CD4-positive, alpha-beta memory T cell (primary cell): ENCODE measurements around the gene MACROD2. TPM values are rescaled to one million over a fixed set of nuclear protein-coding genes. Genes with fewer than 3 reads are reported as not detected.
A peak's percentile ranks its signal among the peaks of the same experiment; 100 is the strongest.

Experiments
- CTCF ChIA-PET: fragments of 350-600 bp; sonication (Branson Sonifier 250); formaldehyde crosslinking; loops from one replicate; lab custom pipeline; 2021; ENCODE audit warnings: inconsistent platforms; ENCODE audit not compliant: partially characterized antibody; lab: Charles Lee
- POLR2A ChIA-PET: fragments of 350-600 bp; sonication (Branson Sonifier 250); formaldehyde crosslinking; loops from one replicate; lab custom pipeline; 2021; ENCODE audit not compliant: partially characterized antibody; lab: Charles Lee
- DNase-seq, 5 donors: peaks; one replicate each; pipeline versions ENCODE4 v3.0.0 to v3.0.0-alpha.2; 2020 to 2022; ENCODE audit warnings: mixed read lengths in 1 of 5
- H3K27ac ChIP-seq: one replicate; pipeline ENCODE4 v1.7.0; 2013; ENCODE audit warnings: low read depth, low read length
- H3K27me3 ChIP-seq: 2 replicates; pipeline ENCODE4 v1.7.0; 2013; ENCODE audit warnings: mild to moderate bottlenecking, low read length, moderate library complexity; ENCODE audit not compliant: insufficient read depth
- H3K36me3 ChIP-seq: 2 replicates; pipeline ENCODE4 v1.7.0; 2013; ENCODE audit warnings: mild to moderate bottlenecking, low read length, moderate library complexity; ENCODE audit not compliant: insufficient read depth
- H3K4me1 ChIP-seq: 2 replicates; pipeline ENCODE4 v1.7.0; 2013; ENCODE audit warnings: mild to moderate bottlenecking, low read length, moderate library complexity; ENCODE audit not compliant: insufficient read depth
- H3K4me3 ChIP-seq, 2 donors: one replicate each; pipeline ENCODE4 v1.7.0; 2013; ENCODE audit warnings: low read length in 2 of 2, mild to moderate bottlenecking in 1 of 2
- H3K9me3 ChIP-seq, 2 donors: one replicate each; pipeline ENCODE4 v1.7.0; 2013; ENCODE audit warnings: low read length in 2 of 2, control low read depth in 1 of 2; ENCODE audit not compliant: control insufficient read depth in 1 of 2
- H3K27ac Mint-ChIP-seq, 7 donors: one replicate each; pipeline ENCODE4 v1.8.0; 2020 to 2021; ENCODE audit warnings: mixed read lengths in 7 of 7, mild to moderate bottlenecking in 6 of 7, inconsistent platforms in 3 of 7, moderate library complexity in 3 of 7
- H3K27me3 Mint-ChIP-seq, 2 donors: one replicate each; pipeline ENCODE4 v1.8.0; 2020 to 2021; ENCODE audit warnings: mixed read lengths in 2 of 2
- H3K36me3 Mint-ChIP-seq, 2 donors: one replicate each; pipeline ENCODE4 v1.8.0; 2020 to 2021; ENCODE audit warnings: mixed read lengths in 2 of 2, inconsistent platforms in 1 of 2, mild to moderate bottlenecking in 1 of 2
- H3K4me1 Mint-ChIP-seq, 4 donors: one replicate each; pipeline ENCODE4 v1.8.0; 2020 to 2021; ENCODE audit warnings: mixed read lengths in 4 of 4, mild to moderate bottlenecking in 1 of 4
- H3K4me3 Mint-ChIP-seq, 8 donors: one replicate each; pipeline ENCODE4 v1.8.0; 2020 to 2021; ENCODE audit warnings: mixed read lengths in 8 of 8, mild to moderate bottlenecking in 7 of 8, moderate library complexity in 6 of 8, inconsistent platforms in 3 of 8
- H3K9me3 Mint-ChIP-seq, 8 donors: one replicate each; pipeline ENCODE4 v1.8.0; 2020 to 2021; ENCODE audit warnings: mixed read lengths in 8 of 8, mild to moderate bottlenecking in 5 of 8, inconsistent platforms in 3 of 8, moderate library complexity in 1 of 8
- intact Hi-C: fragments of 100-400 bp; cut with micrococcal nuclease; formaldehyde crosslinking; loops from one replicate; pipeline ENCODE4 v1.15.1; 2023
- polyA plus RNA-seq, 2 donors: library from polyadenylated mRNA; unstranded; fragments of 300-500 nt; fragmentation: Illumina TruSeq; gene quantifications; one replicate each; pipeline ENCODE4 v1.2.3, GENCODE V29; 2021
- total RNA-seq, 2 experiments: library from RNA; stranded (reverse); gene quantifications; one replicate each; pipeline ENCODE4 v1.2.3, GENCODE V29; 2021

MACROD2 gene
- total and polyA plus RNA-seq, 4 experiments from 2014 or later, result not detected

- no peak overlapping the region for H3K27ac ChIP-seq
- ChIA-PET CTCF (no interaction called here), POLR2A (no interaction called here)
- intact Hi-C loops, result no loop called here
- Mint-ChIP-seq H3K27ac (no peak overlapping the region), H3K27me3 (no peaks in the 10 kb centered on the region), H3K36me3 (no peaks in the 10 kb centered on the region), H3K4me3 (no peak overlapping the region), H3K9me3 (peaks cover 2 to 26% (median 6%) of the 10 kb centered on the region in 8 donors), H3K4me1 (no peaks in the 10 kb centered on the region)
- no peaks in the 10 kb centered on the region for H3K9me3 ChIP-seq
- no peak overlapping the region for H3K4me3 ChIP-seq
- no peaks in the 10 kb centered on the region for H3K36me3 ChIP-seq
- no peaks in the 10 kb centered on the region for H3K4me1 ChIP-seq
- no peaks in the 10 kb centered on the region for H3K27me3 ChIP-seq
- no peak for DNase-seq
Measured at GRCh38 chr20:15176929-15177328, 1181.6 kb downstream of the MACROD2 start.

DNA sequence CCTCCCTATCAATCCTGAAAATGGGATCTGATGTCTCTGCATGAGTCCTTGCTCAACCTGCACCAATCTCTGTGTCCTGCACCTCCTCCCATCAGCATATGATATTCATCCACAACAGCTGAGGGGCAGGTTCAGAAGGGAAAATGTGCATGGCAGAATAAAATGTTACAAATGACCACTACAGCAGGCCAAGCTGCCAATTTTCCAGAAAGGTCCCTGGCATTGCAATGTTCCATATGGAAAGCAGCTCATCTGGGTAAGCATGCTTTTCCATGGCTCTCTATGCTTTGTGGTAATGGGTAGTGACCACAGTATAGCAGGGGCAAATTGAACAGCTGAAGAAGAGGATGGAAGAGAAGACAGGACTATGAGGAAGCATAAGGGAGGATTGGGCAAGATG lies 1183.3 kb downstream of the MACROD2 start:
- Mint-ChIP-seq H3K27me3 (no peaks in the 10 kb centered on the region), H3K4me3 (no peak overlapping the region), H3K4me1 (no peaks in the 10 kb centered on the region), H3K27ac (no peak overlapping the region), H3K9me3 (peaks cover 2 to 28% (median 9%) of the 10 kb centered on the region in 8 donors), H3K36me3 (no peaks in the 10 kb centered on the region)
- Histone ChIP-seq H3K4me1 (no peaks in the 10 kb centered on the region), H3K27ac (no peak overlapping the region), H3K27me3 (no peaks in the 10 kb centered on the region), H3K9me3 (no peaks in the 10 kb centered on the region), H3K36me3 (no peaks in the 10 kb centered on the region), H3K4me3 (no peak overlapping the region)
- ChIA-PET POLR2A (no interaction called here), CTCF (no interaction called here)
- no peak for DNase-seq
- intact Hi-C loops, result no loop called here

- no peaks in the 10 kb centered on the region for H3K36me3 ChIP-seq
- CTCF ChIA-PET, result no interaction called here
- H3K27ac ChIP-seq, result no peak overlapping the region
- no peaks in the 10 kb centered on the region for H3K36me3 Mint-ChIP-seq
- peaks cover 2 to 28% (median 9%) of the 10 kb centered on the region in 8 donors for H3K9me3 Mint-ChIP-seq
- peak overlapping the region in 1 of 8 donors; percentile 24 for H3K4me3 Mint-ChIP-seq
- no peaks in the 10 kb centered on the region for H3K27me3 ChIP-seq
- H3K4me1 Mint-ChIP-seq, result no peaks in the 10 kb centered on the region
- intact Hi-C loops, result no loop called here
- H3K4me3 ChIP-seq, result no peak overlapping the region
- POLR2A ChIA-PET, result no interaction called here
- no peak overlapping the region for H3K27ac Mint-ChIP-seq
- H3K4me1 ChIP-seq, result no peaks in the 10 kb centered on the region
- DNase-seq, result no peak
- H3K9me3 ChIP-seq, result peaks cover 0 to 3% of the 10 kb centered on the region in 2 donors
- H3K27me3 Mint-ChIP-seq, result no peaks in the 10 kb centered on the region
Measured at GRCh38 chr20:15179381-15179780, 1184.1 kb downstream of the MACROD2 start.

GRCh38 chr20:15179781-15180180 lies 1184.5 kb downstream of the MACROD2 start:
- H3K4me1 Mint-ChIP-seq, result no peaks in the 10 kb centered on the region
- H3K27ac Mint-ChIP-seq, result no peak overlapping the region
- Histone ChIP-seq H3K4me1 (no peaks in the 10 kb centered on the region), H3K4me3 (no peak overlapping the region), H3K9me3 (peaks cover 0 to 6% of the 10 kb centered on the region in 2 donors), H3K27me3 (no peaks in the 10 kb centered on the region), H3K36me3 (no peaks in the 10 kb centered on the region), H3K27ac (no peak overlapping the region)
- DNase-seq, result no peak
- no peak overlapping the region for H3K4me3 Mint-ChIP-seq
- ChIA-PET CTCF (no interaction called here), POLR2A (no interaction called here)
- H3K9me3 Mint-ChIP-seq, result peaks cover 2 to 30% (median 9%) of the 10 kb centered on the region in 8 donors
- intact Hi-C loops, result no loop called here
- no peaks in the 10 kb centered on the region for H3K36me3 Mint-ChIP-seq
- no peaks in the 10 kb centered on the region for H3K27me3 Mint-ChIP-seq

DNA sequence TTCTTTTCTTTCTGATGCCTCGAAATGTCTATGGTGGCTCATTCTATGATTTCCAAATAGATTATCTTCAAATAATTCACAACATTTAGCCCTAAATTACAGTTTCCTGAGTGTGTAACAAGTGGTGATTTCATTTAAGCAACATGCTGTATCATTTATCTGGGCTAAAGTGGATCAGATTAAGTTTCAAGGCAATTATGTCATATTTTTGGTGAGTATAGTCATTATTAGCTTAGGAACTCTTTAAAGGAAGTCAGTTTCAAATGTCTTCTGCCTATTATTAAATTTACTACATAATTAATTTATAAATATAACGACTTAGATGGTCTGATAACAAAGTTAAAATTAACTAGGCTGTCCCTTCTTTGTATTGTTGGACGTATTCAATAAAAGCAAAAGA lies 1190.0 kb downstream of the MACROD2 start:
- Mint-ChIP-seq H3K4me1 (no peaks in the 10 kb centered on the region), H3K4me3 (no peak overlapping the region), H3K9me3 (peaks cover 2 to 11% (median 6%) of the 10 kb centered on the region in 8 donors), H3K36me3 (no peaks in the 10 kb centered on the region), H3K27me3 (no peaks in the 10 kb centered on the region), H3K27ac (no peak overlapping the region)
- Histone ChIP-seq H3K36me3 (no peaks in the 10 kb centered on the region), H3K4me3 (no peak overlapping the region), H3K4me1 (no peaks in the 10 kb centered on the region), H3K27ac (no peak overlapping the region), H3K9me3 (peaks cover 0 to 6% of the 10 kb centered on the region in 2 donors), H3K27me3 (no peaks in the 10 kb centered on the region)
- CTCF ChIA-PET, result no interaction called here
- no peak for DNase-seq
- POLR2A ChIA-PET, result no interaction called here
- intact Hi-C loops, result no loop called here

DNA sequence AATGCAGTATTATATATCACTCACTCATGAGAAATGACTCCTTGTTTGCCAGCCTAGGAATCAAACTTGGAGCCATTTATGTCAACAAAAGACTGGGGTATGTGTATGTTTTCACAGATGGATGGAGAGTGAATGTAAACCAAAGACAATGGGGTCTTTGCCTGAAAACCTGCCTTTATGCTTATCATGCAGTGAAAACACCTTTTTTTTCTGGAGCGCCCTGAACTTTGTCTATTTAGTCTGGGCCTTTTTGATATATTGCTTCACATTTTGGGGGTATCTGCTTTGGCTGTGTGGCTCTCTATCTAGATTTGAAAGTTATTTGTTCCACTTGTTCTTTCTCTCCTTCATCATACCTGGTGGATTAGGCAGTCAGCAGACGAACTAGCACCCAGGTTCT lies 1190.6 kb downstream of the MACROD2 start:
- Histone ChIP-seq H3K27ac (no peak overlapping the region), H3K4me1 (no peaks in the 10 kb centered on the region), H3K27me3 (no peaks in the 10 kb centered on the region), H3K36me3 (no peaks in the 10 kb centered on the region), H3K4me3 (no peak overlapping the region), H3K9me3 (peaks cover 0 to 6% of the 10 kb centered on the region in 2 donors)
- Mint-ChIP-seq H3K9me3 (peaks cover 0 to 14% (median 6%) of the 10 kb centered on the region in 8 donors), H3K4me1 (no peaks in the 10 kb centered on the region), H3K27me3 (no peaks in the 10 kb centered on the region), H3K27ac (no peak overlapping the region), H3K36me3 (no peaks in the 10 kb centered on the region), H3K4me3 (no peak overlapping the region)
- DNase-seq, result no peak
- intact Hi-C loops, result no loop called here
- ChIA-PET POLR2A (no interaction called here), CTCF (no interaction called here)

- no peak overlapping the region for H3K27ac Mint-ChIP-seq
- no peaks in the 10 kb centered on the region for H3K4me1 Mint-ChIP-seq
- peaks cover 0 to 6% of the 10 kb centered on the region in 2 donors for H3K9me3 ChIP-seq
- intact Hi-C loops, result no loop called here
- no peaks in the 10 kb centered on the region for H3K27me3 Mint-ChIP-seq
- ChIA-PET POLR2A (no interaction called here), CTCF (no interaction called here)
- no peak for DNase-seq
- H3K36me3 Mint-ChIP-seq, result no peaks in the 10 kb centered on the region
- H3K4me3 Mint-ChIP-seq, result no peak overlapping the region
- H3K36me3 ChIP-seq, result no peaks in the 10 kb centered on the region
- H3K27ac ChIP-seq, result no peak overlapping the region
- H3K27me3 ChIP-seq, result no peaks in the 10 kb centered on the region
- no peaks in the 10 kb centered on the region for H3K4me1 ChIP-seq
- H3K9me3 Mint-ChIP-seq, result peaks cover 0 to 18% (median 5%) of the 10 kb centered on the region in 8 donors
- no peak overlapping the region for H3K4me3 ChIP-seq
Measured at GRCh38 chr20:15187612-15188011, 1192.3 kb downstream of the MACROD2 start.

GRCh38 chr20:15188415-15188814 lies 1193.1 kb downstream of the MACROD2 start:
- peaks cover 0 to 18% (median 6%) of the 10 kb centered on the region in 8 donors for H3K9me3 Mint-ChIP-seq
- Histone ChIP-seq H3K27ac (no peak overlapping the region), H3K9me3 (peaks cover 0 to 6% of the 10 kb centered on the region in 2 donors), H3K4me1 (no peaks in the 10 kb centered on the region), H3K4me3 (no peak overlapping the region), H3K27me3 (no peaks in the 10 kb centered on the region), H3K36me3 (no peaks in the 10 kb centered on the region)
- intact Hi-C loops, result no loop called here
- no peaks in the 10 kb centered on the region for H3K36me3 Mint-ChIP-seq
- H3K27me3 Mint-ChIP-seq, result no peaks in the 10 kb centered on the region
- CTCF ChIA-PET, result no interaction called here
- no peaks in the 10 kb centered on the region for H3K4me1 Mint-ChIP-seq
- DNase-seq, result no peak
- POLR2A ChIA-PET, result no interaction called here
- no peak overlapping the region for H3K4me3 Mint-ChIP-seq
- no peak overlapping the region for H3K27ac Mint-ChIP-seq
